SH-SY5Y (cell line): Measurements from ENCODE around the gene ZFYVE1.

Experiments
- GATA2 ChIP-seq: IDR thresholded peaks from 2 replicates; pipeline ENCODE4 v1.6.1; 2011; ENCODE audit warnings: mild to moderate bottlenecking, low read depth, low read length
- GATA3 ChIP-seq: IDR thresholded peaks from 2 replicates; pipeline ENCODE4 v1.6.1; 2011; ENCODE audit warnings: low read depth, mild to moderate bottlenecking, low read length, moderate library complexity

DNA sequence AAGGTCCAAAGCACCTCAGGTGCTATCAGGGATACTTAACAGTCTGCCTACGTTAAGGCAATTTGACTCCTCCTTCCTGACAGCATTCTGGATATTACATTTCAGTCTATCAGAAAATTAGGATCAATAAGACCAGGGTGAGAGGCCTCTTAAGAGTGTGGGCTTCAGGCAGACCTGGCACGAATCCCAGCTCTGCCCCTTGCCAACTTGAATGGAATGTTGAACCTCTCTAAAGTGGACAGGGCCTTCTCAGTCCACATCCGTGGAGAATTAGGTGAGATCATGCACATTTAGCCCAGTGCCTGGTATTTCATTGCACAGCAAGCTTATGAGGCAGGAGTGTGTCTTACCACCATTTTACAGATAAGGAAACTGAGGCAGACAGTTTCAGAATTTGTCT is 74.7 kb downstream of the ZFYVE1 start:
- TF ChIP-seq GATA2 (no peak), GATA3 (no peak)
